B cell (primary cell): ENCODE data around the gene SDK1. TPM values are rescaled to one million over a fixed set of nuclear protein-coding genes. Genes with fewer than 3 reads are reported as not detected.

Source experiments
- ATAC-seq: fragments of 200-7000 bp; cut with Tn5 transposase; one replicate; pipeline ENCODE4 v1.10.0; 2021; ENCODE audit warnings: low read depth, mild to moderate bottlenecking, moderate number of reproducible peaks, moderate library complexity
- CTCF ChIA-PET: fragments of 350-600 bp; sonication (Branson Sonifier 250); formaldehyde crosslinking; loops from one replicate; lab custom pipeline; 2021; ENCODE audit warnings: antibody characterized with exemption, inconsistent platforms; lab: Charles Lee
- POLR2A ChIA-PET: fragments of 350-600 bp; sonication (Branson Sonifier 250); formaldehyde crosslinking; loops from one replicate; lab custom pipeline; 2021; ENCODE audit warnings: antibody characterized with exemption; lab: Charles Lee
- DNase-seq: peaks from one replicate; pipeline ENCODE4 v3.0.0; 2013
- H2AFZ ChIP-seq: 2 replicates; pipeline ENCODE4 v1.6.1; 2012; ENCODE audit warnings: mild to moderate bottlenecking, low read depth, low read length; ENCODE audit not compliant: insufficient read depth, poor library complexity, severe bottlenecking
- H3K27ac ChIP-seq, 2 donors: 1 replicate in 1 of 2; 2 replicates in 1 of 2; pipeline ENCODE4 v1.5.1; 2012 to 2013; ENCODE audit warnings: low read length in 2 of 2, mild to moderate bottlenecking in 2 of 2, moderate library complexity in 1 of 2
- H3K27me3 ChIP-seq, 4 experiments: fragments of 200-600 bp in 1 of 4; sonication (generic) in 1 of 4; replicated peaks in 1 of 4; 1 replicate in 2 of 4; 2 replicates in 2 of 4; pipeline versions ENCODE4 v1.6.1 to v1.7.0; 2013 to 2016; ENCODE audit warnings: low read length in 3 of 4, mild to moderate bottlenecking in 2 of 4, mixed read lengths in 1 of 4, moderate library complexity in 1 of 4; ENCODE audit not compliant: insufficient read depth in 4 of 4, control insufficient read depth in 3 of 4; ENCODE audit errors: control extremely low read depth in 1 of 4
- H3K36me3 ChIP-seq, 2 experiments: replicated peaks in 1 of 2; 1 replicate in 1 of 2; 2 replicates in 1 of 2; pipeline versions ENCODE4 v1.6.1 to v1.7.1; 2013; ENCODE audit warnings: low read length in 1 of 2; ENCODE audit not compliant: insufficient read depth in 2 of 2, control insufficient read depth in 1 of 2; ENCODE audit errors: control extremely low read depth in 1 of 2, extremely low read depth in 1 of 2
- H3K4me1 ChIP-seq, 2 donors: fragments of 200-600 bp in 1 of 2; sonication (generic) in 1 of 2; 1 replicate in 1 of 2; 2 replicates in 1 of 2; pipeline versions ENCODE4 v1.5.1 to v1.6.1; 2013 to 2017; ENCODE audit warnings: low read length in 2 of 2; ENCODE audit not compliant: control insufficient read depth in 2 of 2, insufficient read depth in 2 of 2
- H3K4me2 ChIP-seq: replicated peaks from 2 replicates; pipeline ENCODE3; 2012; ENCODE audit warnings: mild to moderate bottlenecking, low read depth, low read length; ENCODE audit not compliant: poor library complexity, severe bottlenecking
- H3K4me3 ChIP-seq, 5 experiments: fragments of 200-600 bp in 1 of 5; sonication (generic) in 1 of 5; 1 replicate in 3 of 5; 2 replicates in 2 of 5; pipeline versions ENCODE4 v1.5.1 to v1.7.0; 2011 to 2016; ENCODE audit warnings: low read length in 4 of 5, mild to moderate bottlenecking in 4 of 5, low read depth in 2 of 5, control low read depth in 1 of 5, moderate library complexity in 1 of 5; ENCODE audit not compliant: insufficient read depth in 1 of 5; ENCODE audit errors: control extremely low read depth in 1 of 5, extremely low read depth in 1 of 5
- H3K79me2 ChIP-seq: fragments of 200-600 bp; sonication (generic); one replicate; pipeline ENCODE4 v1.6.0; 2016; ENCODE audit warnings: low read length; ENCODE audit not compliant: control insufficient read depth, insufficient read depth
- H3K9ac ChIP-seq: fragments of 200-600 bp; sonication (generic); 2 replicates; pipeline ENCODE4 v1.6.1; 2017; ENCODE audit warnings: mild to moderate bottlenecking, low read length, moderate library complexity
- H3K9me3 ChIP-seq, 3 donors: one replicate each; pipeline versions ENCODE4 v1.6.1 to v1.7.1; 2013; ENCODE audit warnings: low read length in 2 of 3; ENCODE audit not compliant: control insufficient read depth in 2 of 3, insufficient read depth in 1 of 3; ENCODE audit errors: control extremely low read depth in 1 of 3
- H4K20me1 ChIP-seq: 2 replicates; pipeline ENCODE4 v1.6.0; 2012; ENCODE audit warnings: mild to moderate bottlenecking, low read length; ENCODE audit not compliant: insufficient read depth, control insufficient read depth, poor library complexity, severe bottlenecking
- H3K27ac Mint-ChIP-seq: one replicate; pipeline ENCODE4 v1.8.0; 2021; ENCODE audit warnings: mixed read lengths
- H3K27me3 Mint-ChIP-seq: one replicate; pipeline ENCODE4 v1.8.0; 2021; ENCODE audit warnings: mixed read lengths
- H3K4me1 Mint-ChIP-seq: one replicate; pipeline ENCODE4 v1.8.0; 2021; ENCODE audit warnings: mixed read lengths
- H3K4me3 Mint-ChIP-seq: one replicate; pipeline ENCODE4 v1.8.0; 2021; ENCODE audit warnings: mixed read lengths
- H3K9me3 Mint-ChIP-seq: one replicate; pipeline ENCODE4 v1.8.0; 2022; ENCODE audit warnings: mixed read lengths; ENCODE audit not compliant: insufficient read depth
- CTCF ChIP-seq: fragments of 200-600 bp; IDR thresholded peaks from one replicate; pipeline ENCODE4 v1.8.0; 2022; ENCODE audit warnings: antibody characterized with exemption, mild to moderate bottlenecking
- EZH2 ChIP-seq: IDR thresholded peaks from 2 replicates; pipeline ENCODE4 v1.6.1; 2012; ENCODE audit warnings: borderline replicate concordance, low read depth, mild to moderate bottlenecking, moderate library complexity, low read length; ENCODE audit not compliant: insufficient read depth, poor library complexity, severe bottlenecking
- WGBS: methylation state at CpG from one replicate; pipeline ENCODE4 v1.1.5; 2013; ENCODE audit warnings: missing lambda C conversion rate; ENCODE audit not compliant: insufficient coverage; 5-methylcytosine and 5-hydroxymethylcytosine counted together
- intact Hi-C: fragments of 100-400 bp; cut with micrococcal nuclease; formaldehyde crosslinking; loops from one replicate; pipeline ENCODE4 v1.10.0; 2022
- polyA plus RNA-seq: library from polyadenylated mRNA; depleted of rRNA; stranded (reverse); fragments of >200 nt; gene quantifications from 2 replicates; pipeline ENCODE4 v1.2.3, GENCODE V29; 2012
- total RNA-seq, 2 donors: library from RNA; stranded (reverse); fragments of 120-200 nt in 1 of 2; gene quantifications; 1 replicate in 1 of 2; 2 replicates in 1 of 2; pipeline versions ENCODE4 v1.2.3 to v1.2.4, GENCODE V29; 2013 to 2022

The SDK1 gene
- total and polyA plus RNA-seq, 2 donors (not counting 1 experiment from before 2014, with no cell fraction given): 0.73 to 2.0 TPM

- H3K4me1 ChIP-seq: no peaks in the 10 kb centered on the region
- H3K36me3 ChIP-seq: no peaks in the 10 kb centered on the region
- H3K27me3 ChIP-seq: no peaks in the 10 kb centered on the region
- ChIA-PET POLR2A (no interaction called here), CTCF (no interaction called here)
- H3K4me1 Mint-ChIP-seq: no peaks in the 10 kb centered on the region
- peaks cover 0 to 14% (median 0%) of the 10 kb centered on the region in 3 donors for H3K9me3 ChIP-seq
- no peak overlapping the region for H3K4me3 Mint-ChIP-seq
- 90% methylated on average over 13 of the region's 13 CpGs for WGBS
- no peak overlapping the region for H3K4me2 ChIP-seq
- H2AFZ ChIP-seq: no peak overlapping the region
- H3K9me3 Mint-ChIP-seq: no peaks in the 10 kb centered on the region
- no peak for ATAC-seq
- H3K4me3 ChIP-seq: no peak overlapping the region
- no peak for DNase-seq
- no peak overlapping the region for H3K9ac ChIP-seq
- H3K27ac ChIP-seq: no peak overlapping the region
- no peaks in the 10 kb centered on the region for H4K20me1 ChIP-seq
- no peaks in the 10 kb centered on the region for H3K27me3 Mint-ChIP-seq
- TF ChIP-seq EZH2 (no peak), CTCF (no peak)
- H3K27ac Mint-ChIP-seq: no peak overlapping the region
- intact Hi-C loops: no loop called here
- no peaks in the 10 kb centered on the region for H3K79me2 ChIP-seq
These were observed 862.6 kb downstream of the SDK1 start for GRCh38 chr7:4163565-4164203.

GRCh38 chr7:4164556-4164955, 863.5 kb downstream of the SDK1 start:
- Mint-ChIP-seq H3K27ac (no peak overlapping the region), H3K4me3 (no peak overlapping the region), H3K4me1 (no peaks in the 10 kb centered on the region), H3K9me3 (no peaks in the 10 kb centered on the region), H3K27me3 (no peaks in the 10 kb centered on the region)
- 83% methylated on average over 6 of the region's 8 CpGs for WGBS
- CTCF ChIA-PET: no interaction called here
- H3K36me3 ChIP-seq: no peaks in the 10 kb centered on the region
- H2AFZ ChIP-seq: no peak overlapping the region
- no peaks in the 10 kb centered on the region for H3K79me2 ChIP-seq
- H3K4me1 ChIP-seq: no peaks in the 10 kb centered on the region
- intact Hi-C loops: no loop called here
- H3K9ac ChIP-seq: no peak overlapping the region
- H3K9me3 ChIP-seq: peaks cover 0 to 14% (median 0%) of the 10 kb centered on the region in 3 donors
- H4K20me1 ChIP-seq: no peaks in the 10 kb centered on the region
- H3K27ac ChIP-seq: no peak overlapping the region
- no peak for TF ChIP-seq EZH2
- no peak for TF ChIP-seq CTCF
- no peaks in the 10 kb centered on the region for H3K27me3 ChIP-seq
- ATAC-seq (no peak), DNase-seq (no peak)
- H3K4me2 ChIP-seq: no peak overlapping the region
- H3K4me3 ChIP-seq: no peak overlapping the region
- POLR2A ChIA-PET: no interaction called here
